GM19438 (cell line): ENCODE results near the gene CPED1.
A peak's percentile ranks its signal among the peaks of the same experiment; 100 is the strongest.
"Not testable (repeated sequence)": the region's sequence is repeated elsewhere in the genome, so short reads cannot be mapped to it uniquely, and the experiment has no call there.

ENCODE experiments used
- ATAC-seq: cut with Tn5 transposase; IDR thresholded peaks from one replicate; pipeline ENCODE4 v1.9.1; 2021; ENCODE audit warnings: low read depth; ENCODE audit not compliant: unreplicated experiment

Gene CPED1

DNA sequence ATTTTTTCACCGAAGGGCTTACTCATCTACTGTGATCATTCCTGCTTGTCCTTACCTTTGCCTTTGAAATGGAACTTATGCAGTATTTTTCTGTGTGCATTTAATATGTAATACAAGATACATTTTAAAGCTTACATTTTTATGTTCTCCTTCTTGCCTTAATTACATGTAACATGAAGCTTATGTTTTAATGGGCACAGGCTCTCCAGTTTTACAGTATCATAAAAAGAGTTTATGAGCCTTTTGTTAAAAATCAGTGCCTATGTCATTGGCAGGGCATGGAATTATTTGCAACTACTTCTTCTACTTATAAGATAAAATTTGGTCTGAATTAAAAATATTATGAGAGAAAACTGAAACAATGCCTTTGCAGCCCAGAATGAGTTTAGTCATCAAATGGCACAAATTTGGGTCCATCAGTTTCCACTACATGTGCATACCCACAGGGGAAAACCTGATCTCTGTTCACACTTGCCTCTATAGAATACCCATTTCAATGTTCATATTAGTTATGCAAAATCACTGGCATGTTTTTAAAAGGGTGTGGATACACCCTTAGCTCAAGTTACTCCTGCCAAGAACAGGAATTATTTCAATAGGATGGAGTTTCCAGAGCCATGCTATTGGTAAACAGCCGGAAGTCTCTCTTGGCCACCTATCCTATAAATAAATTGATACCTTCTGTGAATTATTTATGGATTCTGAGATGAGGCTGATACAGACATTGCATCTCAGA is 312.3 kb downstream of the CPED1 start:
- ATAC-seq, result no peak

DNA sequence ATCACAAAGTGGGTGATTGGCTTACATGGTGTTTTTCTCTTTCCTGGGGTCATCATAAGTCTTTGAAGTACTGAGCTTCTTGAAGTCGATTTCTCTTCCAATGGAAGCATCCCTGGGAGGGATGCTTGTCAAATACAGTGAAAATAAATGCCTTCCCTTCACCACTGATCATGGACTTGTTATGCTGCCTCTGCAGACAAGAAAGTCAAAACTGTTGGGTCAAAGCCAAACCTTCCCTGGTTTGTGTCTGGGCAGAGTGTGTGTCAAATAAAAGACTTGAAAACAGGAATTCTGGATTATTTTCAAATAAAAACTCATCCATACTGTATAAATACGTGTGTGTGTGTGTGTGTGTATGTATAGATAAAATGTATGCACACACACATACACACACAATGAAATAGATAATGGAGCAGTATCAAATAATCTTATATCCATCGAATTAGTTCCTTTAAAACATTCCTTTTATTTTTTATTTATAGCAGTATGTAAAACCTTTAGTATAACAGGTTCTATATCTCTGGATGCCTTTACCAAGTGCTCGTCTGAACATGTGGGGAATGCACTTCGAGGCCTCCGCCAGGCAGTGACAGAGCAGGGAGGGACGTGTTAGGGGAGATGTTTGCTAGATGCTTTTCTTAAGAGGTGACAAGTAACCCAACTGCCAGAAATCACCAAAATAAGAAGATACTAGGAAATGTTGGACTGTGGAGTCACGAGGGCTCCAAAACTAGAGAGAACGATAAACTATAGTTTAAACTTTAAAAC is 313.1 kb downstream of the CPED1 start:
- no peak for ATAC-seq

DNA sequence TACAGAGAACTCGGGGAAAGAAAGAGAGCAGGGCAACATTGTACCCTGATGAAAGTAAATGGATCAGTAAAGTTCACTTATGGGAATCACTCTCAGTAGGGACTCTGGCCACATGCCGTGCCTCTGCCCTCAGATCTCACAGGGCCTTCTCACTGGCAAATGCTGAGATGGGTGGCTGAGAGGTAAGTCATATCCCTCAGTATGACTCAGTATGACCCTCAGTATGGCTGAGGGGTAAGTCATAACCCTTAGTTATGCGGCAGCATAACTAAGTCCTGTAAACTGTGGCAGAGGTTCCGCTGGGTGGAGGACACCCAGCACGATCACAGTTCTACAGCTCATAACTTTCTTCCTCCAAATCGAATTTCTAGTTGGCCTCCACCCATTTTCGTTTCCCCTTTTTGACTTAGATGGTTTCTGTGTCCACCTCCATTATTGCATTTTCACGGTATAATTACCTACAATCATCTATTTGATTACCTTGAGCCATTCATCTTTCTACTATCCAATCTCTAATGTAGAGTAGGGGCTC is 313.8 kb downstream of the CPED1 start:
- ATAC-seq, result peak; percentile 78

DNA sequence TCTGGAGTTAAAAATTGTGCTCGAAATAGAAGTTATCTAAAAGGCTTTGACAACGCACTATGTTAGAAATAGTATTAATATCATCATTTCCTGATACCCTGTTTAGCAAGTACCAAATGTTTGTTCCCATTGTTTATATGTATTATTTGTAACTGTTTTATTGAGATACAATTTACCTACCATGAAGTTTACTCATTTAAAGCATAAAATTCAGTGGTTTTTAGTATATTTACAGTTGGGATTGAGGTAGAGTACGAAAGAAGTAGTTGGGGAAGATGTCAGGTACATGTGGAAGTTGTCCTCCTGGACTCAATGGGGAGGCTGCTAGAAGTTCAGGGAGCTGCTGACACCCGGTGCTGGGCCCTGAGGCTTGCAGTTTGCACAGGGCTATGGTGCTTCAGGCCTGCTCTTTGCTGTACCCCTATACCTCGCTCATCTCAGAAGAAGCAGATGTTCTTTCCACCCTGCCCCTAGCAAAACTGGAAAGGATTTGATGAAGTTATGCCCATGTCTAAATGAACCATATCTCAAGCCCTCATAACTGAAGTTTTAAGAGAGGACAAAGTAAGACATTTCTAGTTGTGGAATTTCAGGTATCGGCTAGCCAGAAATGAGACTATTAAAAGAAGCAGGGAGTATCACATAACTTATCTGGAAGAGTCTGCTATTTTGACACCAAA is 315.1 kb downstream of the CPED1 start:
- ATAC-seq, result no peak

DNA sequence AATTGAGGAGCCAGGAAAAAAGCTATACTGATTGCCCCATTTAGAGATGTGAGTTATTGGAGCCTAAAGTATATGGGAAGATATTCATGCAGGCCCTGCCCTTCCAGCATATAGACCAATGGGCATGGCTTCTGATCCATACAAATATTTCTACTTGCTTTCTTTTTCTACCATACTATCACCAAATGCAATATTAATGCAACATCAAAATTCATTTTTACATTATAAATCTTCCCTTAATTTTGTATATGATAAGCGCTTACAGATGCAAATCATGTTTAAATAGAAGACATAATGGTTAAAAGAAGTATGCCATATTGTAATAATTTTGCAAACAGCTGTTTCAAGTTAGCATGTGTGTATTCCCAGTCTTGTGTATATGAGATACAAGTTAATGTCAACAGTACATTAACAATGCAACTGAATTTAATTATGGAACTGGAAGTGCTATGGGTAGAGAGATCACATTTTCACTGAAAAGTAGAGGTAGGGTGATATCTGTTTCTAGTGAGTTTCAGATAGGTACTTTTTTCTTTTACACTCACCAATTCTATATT is 315.7 kb downstream of the CPED1 start:
- no peak for ATAC-seq

DNA sequence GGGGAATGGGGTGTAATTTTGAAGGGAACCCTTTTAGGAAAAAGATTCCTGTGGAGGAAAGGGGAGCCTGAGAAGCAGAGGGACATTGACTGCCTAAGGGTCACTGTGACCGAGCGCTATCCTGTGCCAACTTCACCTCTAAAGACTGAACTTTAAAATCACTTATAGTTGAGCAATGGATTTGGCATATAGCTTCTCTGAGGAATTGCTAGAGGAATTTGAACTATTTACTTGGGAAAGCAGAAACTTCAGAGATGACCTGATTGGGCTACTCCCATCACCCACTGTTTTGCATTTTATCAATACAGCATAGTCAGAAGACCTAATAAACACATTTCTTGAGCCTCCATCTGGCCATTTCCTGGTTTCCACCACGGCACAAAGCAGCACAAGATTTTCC is 316.6 kb downstream of the CPED1 start:
- no peak for ATAC-seq

DNA sequence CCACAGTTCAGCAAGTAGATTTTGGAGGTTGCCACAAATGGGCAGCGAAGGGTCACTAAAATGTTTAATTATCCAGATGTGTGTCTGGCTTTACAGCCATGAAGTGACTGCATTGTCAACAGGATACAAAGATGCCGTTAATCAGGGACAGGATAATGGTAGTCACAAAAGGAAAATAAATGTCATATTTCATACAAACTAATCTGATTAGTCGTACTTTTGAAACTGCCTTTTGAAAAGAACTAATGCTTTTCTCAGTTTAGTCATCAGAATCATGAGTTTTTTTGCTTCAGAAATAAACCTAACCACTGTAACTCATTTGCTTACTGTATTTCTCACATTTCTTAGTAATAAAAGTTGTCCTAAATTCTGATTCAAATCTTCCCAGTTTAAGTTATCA is 318.1 kb downstream of the CPED1 start:
- ATAC-seq, result no peak

DNA sequence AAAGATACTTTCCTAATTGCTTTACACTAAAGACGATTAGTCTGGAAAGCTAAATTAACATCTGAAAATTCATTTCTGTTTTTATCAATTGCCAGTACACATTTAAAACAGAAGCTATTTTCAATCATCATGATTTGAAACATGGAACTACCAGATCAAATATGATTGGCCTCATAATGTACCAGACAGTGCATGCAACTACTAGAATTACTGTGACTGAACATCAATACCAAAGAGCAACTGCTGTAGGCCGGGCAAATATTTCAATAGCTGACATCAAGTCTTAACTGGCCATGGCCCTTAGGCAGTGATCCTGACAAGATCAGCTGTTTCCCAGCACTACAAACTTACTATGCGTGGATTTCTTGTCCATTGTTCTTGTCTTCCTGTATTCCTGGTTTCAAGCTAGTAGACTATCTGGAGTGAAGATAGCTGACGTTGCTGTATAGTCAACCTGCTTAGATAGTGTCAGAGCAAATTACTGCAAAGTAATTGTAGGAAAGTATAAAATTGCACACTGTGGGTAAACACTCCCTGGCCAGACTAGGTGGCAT is 318.6 kb downstream of the CPED1 start:
- no peak for ATAC-seq

DNA sequence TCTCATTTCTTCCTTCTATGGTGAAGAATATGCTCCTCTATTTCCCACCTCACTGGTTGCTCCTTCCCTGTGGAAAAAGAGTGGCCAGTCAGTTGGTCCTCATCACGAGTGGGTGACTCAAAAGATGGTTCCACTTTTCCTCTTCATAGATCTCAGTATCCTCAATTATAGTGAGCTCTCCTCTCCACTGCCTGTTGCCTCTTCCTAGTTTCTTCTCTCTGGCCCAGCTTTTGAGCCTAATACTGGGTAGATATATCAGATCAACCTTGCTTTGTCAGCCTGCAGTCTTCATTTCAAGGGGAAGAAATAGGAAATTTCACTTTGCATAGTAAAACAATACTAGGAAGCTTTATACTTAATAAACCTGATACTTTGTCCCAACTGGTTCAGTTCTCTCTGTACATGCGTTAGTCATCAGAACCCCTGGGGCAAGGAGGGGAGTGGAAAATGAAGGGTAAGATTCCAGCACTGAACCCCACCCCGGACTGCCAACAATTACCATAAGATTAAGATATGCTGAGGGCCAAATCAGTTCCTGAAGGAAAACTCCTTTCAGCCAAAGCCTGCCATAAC is 324.8 kb downstream of the CPED1 start:
- ATAC-seq, result no peak

DNA sequence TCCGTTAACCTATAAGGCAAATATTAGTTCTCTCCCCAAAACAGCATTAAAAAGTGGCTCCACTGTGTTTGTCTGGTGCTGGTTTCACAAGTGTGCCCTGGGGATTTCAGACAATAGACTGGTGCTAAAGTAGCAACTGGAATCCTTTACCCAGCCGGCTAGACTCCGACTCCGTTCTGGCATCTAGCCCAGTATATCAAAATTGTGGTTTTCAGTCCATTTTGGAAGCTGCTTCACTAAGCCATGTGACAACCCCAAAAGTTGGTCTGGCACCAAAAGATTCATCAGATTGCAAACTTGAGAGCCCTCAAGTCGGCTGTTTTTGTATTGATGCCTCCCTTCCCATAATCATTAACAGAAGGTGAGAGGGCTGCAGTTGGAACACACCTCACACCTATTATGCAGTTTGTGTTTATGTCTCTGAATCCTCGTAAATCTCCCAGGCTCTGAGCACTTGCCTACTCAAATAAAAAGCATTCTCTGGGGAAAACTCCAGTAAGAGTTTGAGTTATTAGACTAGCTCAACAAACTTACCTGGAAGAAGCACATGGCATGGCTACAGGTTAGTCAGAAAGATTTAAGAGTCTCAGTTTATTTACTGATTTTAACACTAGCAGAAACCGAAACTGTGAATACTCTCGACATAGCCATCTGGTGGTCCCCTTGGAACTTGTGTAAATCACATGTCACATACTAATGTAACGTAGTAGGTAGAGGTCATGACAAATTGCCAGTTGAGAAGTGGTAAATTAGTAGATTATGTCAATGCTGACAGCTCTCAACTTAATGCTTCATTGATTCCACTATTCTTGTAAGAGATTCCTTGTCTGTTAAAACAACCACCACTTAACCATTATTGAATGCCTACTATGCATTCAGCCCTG is 325.5 kb downstream of the CPED1 start:
- ATAC-seq, result peak; percentile 87

DNA sequence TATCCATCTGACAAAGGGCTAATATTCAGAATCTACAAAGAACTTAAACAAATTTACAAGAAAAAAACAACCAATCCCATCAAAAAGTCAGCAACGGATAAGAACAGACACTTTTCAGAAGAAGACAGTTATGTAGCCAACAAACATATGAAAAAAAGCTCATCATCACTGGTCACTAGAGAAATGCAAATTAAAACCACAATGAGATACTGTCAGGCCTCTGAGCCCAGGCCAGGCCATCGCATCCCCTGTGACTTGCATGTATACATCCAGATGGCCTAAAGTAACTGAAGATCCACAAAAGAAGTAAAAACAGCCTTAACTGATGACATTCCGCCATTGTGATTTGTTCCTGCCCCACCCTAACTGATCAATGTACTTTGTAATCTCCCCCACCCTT is 326.7 kb downstream of the CPED1 start:
- ATAC-seq, result not testable (repeated sequence)

DNA sequence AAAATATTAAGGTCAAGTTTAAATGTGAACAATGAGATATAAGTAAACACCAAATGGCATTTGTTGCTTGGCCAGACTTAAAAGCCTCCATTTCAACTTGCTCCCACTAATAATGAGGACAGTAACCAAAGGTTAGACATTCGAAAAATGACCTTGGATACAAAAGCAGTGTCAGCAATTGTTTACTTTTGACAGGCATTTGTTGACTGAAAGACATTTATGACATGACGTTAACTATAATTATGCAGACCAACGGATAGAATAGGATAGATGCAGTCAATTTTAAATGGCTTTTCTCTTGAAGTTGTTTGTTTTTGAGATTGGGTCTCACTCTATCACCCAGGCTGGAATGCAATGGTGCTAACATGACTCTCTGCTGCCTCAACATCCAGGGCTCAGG is 333.9 kb downstream of the CPED1 start:
- no peak for ATAC-seq

DNA sequence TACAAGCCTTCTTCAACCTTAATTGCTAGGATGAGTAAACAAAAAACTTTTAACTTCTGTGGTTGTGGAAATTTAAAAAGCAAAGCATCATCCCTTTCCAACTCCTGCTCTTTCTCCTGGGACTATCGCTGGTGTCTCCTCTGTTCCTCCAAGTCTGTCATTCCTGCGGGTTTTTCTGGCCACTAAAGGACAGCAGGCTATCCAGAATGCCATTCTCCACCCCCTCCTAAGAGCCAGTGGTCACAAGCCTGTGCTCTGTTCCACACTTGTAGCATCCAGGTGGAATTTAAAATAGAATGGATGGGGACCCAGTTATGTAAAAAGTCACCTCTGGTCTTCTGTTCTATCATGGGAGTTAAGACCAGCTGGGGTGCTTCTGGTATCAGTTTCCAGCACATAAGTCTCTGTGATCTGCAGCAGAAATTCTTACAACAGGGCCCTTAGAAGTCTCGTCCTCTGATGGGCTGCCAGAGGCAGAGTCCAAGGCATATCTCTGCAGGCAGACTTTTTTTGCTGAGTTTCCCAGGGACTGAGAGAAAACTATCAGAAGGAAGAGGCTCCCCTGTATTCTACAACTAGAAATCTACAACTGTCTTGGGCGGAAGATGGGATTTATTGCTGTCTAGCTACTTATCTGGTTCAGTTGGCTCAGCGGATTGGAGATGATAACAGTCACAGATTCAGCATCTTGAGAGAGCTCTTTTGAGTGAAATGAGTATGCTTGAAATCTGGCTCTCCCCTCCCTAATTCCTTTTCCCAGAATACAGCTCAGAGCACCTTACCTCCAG is 335.2 kb downstream of the CPED1 start:
- no peak for ATAC-seq

DNA sequence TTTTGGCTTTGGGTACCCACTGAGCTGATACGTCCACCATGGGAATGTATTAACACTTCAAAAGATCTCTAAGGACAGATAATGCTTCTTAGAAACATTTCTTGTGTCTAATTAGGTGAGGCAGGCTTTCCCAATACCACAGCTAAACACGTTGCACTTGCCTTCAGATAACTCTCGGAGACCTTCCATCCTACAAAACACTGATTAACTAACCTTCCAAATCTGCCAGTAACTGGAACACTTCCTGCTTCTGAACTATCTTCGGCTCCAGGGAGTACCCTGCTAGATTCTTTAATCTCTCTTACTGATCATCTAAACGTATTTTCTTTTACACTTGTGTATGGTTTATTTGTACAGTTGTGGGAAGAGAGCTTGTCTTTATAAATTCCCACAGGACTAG is 339.2 kb downstream of the CPED1 start:
- ATAC-seq, result no peak

DNA sequence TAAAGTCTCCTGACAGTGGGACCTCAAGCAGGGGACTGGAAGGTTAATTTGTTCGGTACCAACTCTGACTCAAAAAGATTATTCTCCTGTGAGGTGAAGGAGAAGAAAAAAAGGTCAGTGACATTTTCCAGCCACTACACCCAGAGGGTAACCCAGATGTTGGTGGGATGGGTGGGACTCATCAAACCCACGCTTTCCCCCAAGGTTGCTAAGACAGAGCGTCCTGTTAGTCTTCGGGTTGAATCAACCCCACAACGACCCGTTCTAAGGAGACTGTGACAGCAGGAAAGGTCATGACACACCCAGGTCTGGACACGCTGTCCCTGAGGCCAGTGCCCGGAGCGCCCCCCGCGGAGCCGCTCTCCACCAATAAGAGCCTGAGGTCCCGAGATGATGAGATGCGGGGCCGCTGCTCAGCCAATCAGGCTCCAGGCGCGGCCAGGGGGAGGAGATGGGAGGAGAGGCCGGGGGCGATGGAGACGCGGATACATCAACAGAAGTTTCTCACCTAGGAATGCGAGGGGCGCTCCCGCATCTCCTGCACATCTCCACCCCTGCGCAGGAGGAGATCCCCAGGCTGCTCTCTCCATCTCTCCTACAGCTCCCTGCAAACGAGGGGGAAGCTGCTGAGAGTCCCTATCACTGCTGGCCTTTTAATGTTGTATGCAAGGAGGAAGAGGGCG is 340.1 kb downstream of the CPED1 start, which contains the start of gene WNT16:
TSS of gene WNT16 (plus strand) at position 493 of the 683 bp plus-strand sequence. CDS start 293 bp downstream, outside the sequence.
- no peak for ATAC-seq

DNA sequence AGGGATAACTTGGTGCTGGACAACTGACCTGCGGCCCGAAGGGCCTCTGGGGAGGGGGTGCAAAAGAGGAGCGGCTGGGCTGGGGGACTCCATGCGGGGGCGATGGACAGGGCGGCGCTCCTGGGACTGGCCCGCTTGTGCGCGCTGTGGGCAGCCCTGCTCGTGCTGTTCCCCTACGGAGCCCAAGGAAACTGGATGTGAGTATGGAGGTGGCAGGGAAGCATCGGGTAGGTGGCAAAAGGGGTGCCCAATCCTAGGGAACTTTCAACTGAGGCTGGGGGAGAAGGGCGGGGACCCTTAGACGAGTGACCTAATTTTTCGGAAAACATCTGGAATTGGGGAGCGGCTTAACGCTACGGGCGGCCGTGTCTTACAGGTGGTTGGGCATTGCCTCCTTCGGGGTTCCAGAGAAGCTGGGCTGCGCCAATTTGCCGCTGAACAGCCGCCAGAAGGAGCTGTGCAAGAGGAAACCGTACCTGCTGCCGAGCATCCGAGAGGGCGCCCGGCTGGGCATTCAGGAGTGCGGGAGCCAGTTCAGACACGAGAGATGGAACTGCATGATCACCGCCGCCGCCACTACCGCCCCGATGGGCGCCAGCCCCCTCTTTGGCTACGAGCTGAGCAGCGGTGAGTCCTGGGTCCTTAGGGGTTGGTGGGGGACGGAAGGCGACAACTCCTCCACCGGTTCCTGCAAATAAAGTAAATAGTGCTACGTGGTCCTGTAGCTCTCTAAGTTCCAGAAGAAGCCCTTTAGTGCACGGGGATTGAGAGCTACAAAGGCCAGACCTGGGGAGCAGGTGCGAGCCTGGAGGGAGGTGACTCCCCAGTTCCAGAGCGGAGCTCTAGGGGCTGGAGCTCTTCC is 340.9 kb downstream of the CPED1 start:
- ATAC-seq, result peak; percentile 55
